HG03520 (cell line): ENCODE results near the gene RAI14.
A peak's percentile ranks its signal among the peaks of the same experiment; 100 is the strongest.

Experiments
- ATAC-seq: cut with Tn5 transposase; IDR thresholded peaks from one replicate; pipeline ENCODE4 v1.9.1; 2021; ENCODE audit warnings: mild to moderate bottlenecking, moderate library complexity; ENCODE audit not compliant: unreplicated experiment

Gene RAI14

GRCh38 chr5:34843497-34843896 is 187.4 kb downstream of the RAI14 start:
- no peak for ATAC-seq

- no peak for ATAC-seq
These were observed 188.0 kb downstream of the RAI14 start for GRCh38 chr5:34844106-34844505.

GRCh38 chr5:34844999-34845398 is 188.9 kb downstream of the RAI14 start:
- no peak for ATAC-seq

GRCh38 chr5:34847056-34847455 is 190.9 kb downstream of the RAI14 start:
- ATAC-seq = no peak

- no peak for ATAC-seq
These were observed 191.4 kb downstream of the RAI14 start for GRCh38 chr5:34847552-34847951.

GRCh38 chr5:34848230-34848629 is 192.1 kb downstream of the RAI14 start:
- no peak for ATAC-seq

GRCh38 chr5:34849253-34849652 is 193.1 kb downstream of the RAI14 start:
- ATAC-seq = no peak

GRCh38 chr5:34854459-34855174 is 198.5 kb downstream of the RAI14 start:
- ATAC-seq = peak; percentile 97

GRCh38 chr5:34857161-34857560 is 201.0 kb downstream of the RAI14 start:
- no peak for ATAC-seq

- no peak for ATAC-seq
These were observed 201.8 kb downstream of the RAI14 start for GRCh38 chr5:34857894-34858293.

- no peak for ATAC-seq
These were observed 202.7 kb downstream of the RAI14 start for GRCh38 chr5:34858790-34859189.

GRCh38 chr5:34859253-34859652 is 203.1 kb downstream of the RAI14 start:
- ATAC-seq = no peak

GRCh38 chr5:34863946-34864345 is 207.8 kb downstream of the RAI14 start:
- ATAC-seq = no peak

- no peak for ATAC-seq
These were observed 209.0 kb downstream of the RAI14 start for GRCh38 chr5:34865091-34865490.

- no peak for ATAC-seq
These were observed 210.9 kb downstream of the RAI14 start for GRCh38 chr5:34866989-34867471.

- no peak for ATAC-seq
These were observed 211.5 kb downstream of the RAI14 start for GRCh38 chr5:34867660-34868059.

- no peak for ATAC-seq
These were observed 212.7 kb downstream of the RAI14 start for GRCh38 chr5:34868791-34869190.

- ATAC-seq = no peak
These were observed 213.1 kb downstream of the RAI14 start for GRCh38 chr5:34869256-34869655.

- no peak for ATAC-seq
These were observed 214.3 kb downstream of the RAI14 start for GRCh38 chr5:34870382-34870781.

GRCh38 chr5:34876275-34876674 is 220.1 kb downstream of the RAI14 start:
- no peak for ATAC-seq

GRCh38 chr5:34881246-34881645 is 225.1 kb downstream of the RAI14 start:
- ATAC-seq = no peak
